Measurements from ENCODE around the gene MEF2C. TPM values are rescaled to one million over a fixed set of nuclear protein-coding genes. Genes with fewer than 3 reads are reported as not detected.
A peak's percentile ranks its signal among the peaks of the same experiment; 100 is the strongest.

Gene MEF2C
- total RNA-seq, 2 experiments from 2014 or later: 0.02 TPM

- POLR2A ChIA-PET: no interaction called here
- no peak overlapping the region for H3K27ac Mint-ChIP-seq
- H3K9me3 Mint-ChIP-seq: no peaks in the 10 kb centered on the region
- H3K4me1 Mint-ChIP-seq (ENCODE audit: low read depth): peaks cover 2% of the 10 kb centered on the region
- DNase-seq: no peak
- H3K36me3 Mint-ChIP-seq: no peaks in the 10 kb centered on the region
- peaks cover 13% of the 10 kb centered on the region for H3K27me3 Mint-ChIP-seq
- H3K4me3 Mint-ChIP-seq: no peak overlapping the region
- CTCF ChIA-PET: interaction anchor here (0.6 to 5.6 kb wide), 37 partner anchors 10 to 1875 kb away, joined by 3 to 53 read pairs (median 4); partner anchors contain the start of gene LYSMD3
- intact Hi-C loops (cut with micrococcal nuclease): loop anchor here (2.0 to 10.0 kb wide), 4 partner anchors 155 to 1802 kb away; partner anchors contain the start of gene MEF2C
Observed at GRCh38 chr5:88729829-88730182, 153.2 kb downstream of the MEF2C start.

- Mint-ChIP-seq H3K9me3 (no peaks in the 10 kb centered on the region), H3K4me3 (no peak overlapping the region), H3K36me3 (no peaks in the 10 kb centered on the region), H3K4me1 (ENCODE audit: low read depth) (peaks cover 2% of the 10 kb centered on the region), H3K27ac (no peak overlapping the region), H3K27me3 (peaks cover 13% of the 10 kb centered on the region)
- ChIA-PET POLR2A (no interaction called here), CTCF (interaction anchor here (0.7 to 5.6 kb wide), 46 partner anchors 11 to 1876 kb away, joined by 3 to 53 read pairs (median 4); partner anchors contain the start of gene LYSMD3)
- intact Hi-C loops (cut with micrococcal nuclease): loop anchor here (2.0 to 10.0 kb wide), 4 partner anchors 156 to 1803 kb away; partner anchors contain the start of gene MEF2C
- peak; percentile 62 for DNase-seq
Observed at GRCh38 chr5:88729084-88729828, 153.7 kb downstream of the MEF2C start.

- intact Hi-C loops (cut with micrococcal nuclease): loop anchor here (1.0 to 10.0 kb wide), 5 partner anchors 157 to 1804 kb away; partner anchors contain the start of gene MEF2C
- Mint-ChIP-seq H3K27ac (no peak overlapping the region), H3K36me3 (no peaks in the 10 kb centered on the region), H3K27me3 (peaks cover 16% of the 10 kb centered on the region), H3K4me3 (no peak overlapping the region), H3K9me3 (no peaks in the 10 kb centered on the region), H3K4me1 (ENCODE audit: low read depth) (no peaks in the 10 kb centered on the region)
- ChIA-PET POLR2A (no interaction called here), CTCF (interaction anchor here (0.6 to 5.6 kb wide), 21 partner anchors 10 to 1711 kb away, joined by 3 to 53 read pairs (median 3); no protein-coding TSS in a partner anchor)
- DNase-seq: no peak
Observed at GRCh38 chr5:88727705-88728313, 155.2 kb downstream of the MEF2C start.

- ChIA-PET POLR2A (no interaction called here), CTCF (interaction anchor here (1.4 to 4.5 kb wide), 3 partner anchors 9 to 945 kb away, joined by 5 to 37 read pairs (median 10); no protein-coding TSS in a partner anchor)
- H3K27me3 Mint-ChIP-seq: peaks cover 23% of the 10 kb centered on the region
- no peak for DNase-seq
- H3K4me3 Mint-ChIP-seq: no peak overlapping the region
- no peaks in the 10 kb centered on the region for H3K36me3 Mint-ChIP-seq
- no peaks in the 10 kb centered on the region for H3K9me3 Mint-ChIP-seq
- H3K4me1 Mint-ChIP-seq (ENCODE audit: low read depth): no peaks in the 10 kb centered on the region
- no peak overlapping the region for H3K27ac Mint-ChIP-seq
- intact Hi-C loops (cut with micrococcal nuclease): loop anchor here (5.0 to 10.0 kb wide), 3 partner anchors 159 to 1807 kb away; partner anchors contain the start of gene MEF2C
Observed at GRCh38 chr5:88725454-88725853, 157.5 kb downstream of the MEF2C start.

GRCh38 chr5:88724201-88724600 is 158.8 kb downstream of the MEF2C start:
- ChIA-PET POLR2A (no interaction called here), CTCF (interaction anchor here (0.6 to 4.5 kb wide), 4 partner anchors 10 to 944 kb away, joined by 3 to 37 read pairs (median 8); no protein-coding TSS in a partner anchor)
- Mint-ChIP-seq H3K4me3 (no peak overlapping the region), H3K4me1 (ENCODE audit: low read depth) (no peaks in the 10 kb centered on the region), H3K36me3 (no peaks in the 10 kb centered on the region), H3K27me3 (peaks cover 23% of the 10 kb centered on the region), H3K27ac (no peak overlapping the region), H3K9me3 (no peaks in the 10 kb centered on the region)
- no peak for DNase-seq
- intact Hi-C loops (cut with micrococcal nuclease): loop anchor here (1.0 to 10.0 kb wide), 2 partner anchors 161 to 943 kb away; partner anchors contain the start of gene MEF2C

GRCh38 chr5:88722546-88723073 is 160.4 kb downstream of the MEF2C start:
- Mint-ChIP-seq H3K4me1 (ENCODE audit: low read depth) (no peaks in the 10 kb centered on the region), H3K27me3 (peaks cover 28% of the 10 kb centered on the region), H3K4me3 (no peak overlapping the region), H3K27ac (no peak overlapping the region), H3K36me3 (no peaks in the 10 kb centered on the region), H3K9me3 (no peaks in the 10 kb centered on the region)
- no peak for DNase-seq
- ChIA-PET CTCF (interaction anchor here (1.3 kb wide), 1 partner anchor 941 kb away, joined by 4 read pairs; no protein-coding TSS in a partner anchor), POLR2A (no interaction called here)
- intact Hi-C loops (cut with micrococcal nuclease): loop anchor here (10.0 kb wide), 1 partner anchor 162 kb away; the partner anchor contains the start of gene MEF2C

- Mint-ChIP-seq H3K9me3 (no peaks in the 10 kb centered on the region), H3K27me3 (peaks cover 23% of the 10 kb centered on the region), H3K27ac (no peak overlapping the region), H3K36me3 (no peaks in the 10 kb centered on the region), H3K4me3 (no peak overlapping the region), H3K4me1 (ENCODE audit: low read depth) (no peaks in the 10 kb centered on the region)
- no peak for DNase-seq
- CTCF ChIA-PET: no interaction called here
- POLR2A ChIA-PET: no interaction called here
- intact Hi-C loops (cut with micrococcal nuclease): no loop called here
Observed at GRCh38 chr5:88719434-88719833, 163.6 kb downstream of the MEF2C start.

GRCh38 chr5:88718736-88719135 is 164.2 kb downstream of the MEF2C start:
- CTCF ChIA-PET: no interaction called here
- peaks cover 19% of the 10 kb centered on the region for H3K27me3 Mint-ChIP-seq

GRCh38 chr5:88716101-88716500 is 166.9 kb downstream of the MEF2C start:
- intact Hi-C loops (cut with micrococcal nuclease): no loop called here
- H3K27me3 Mint-ChIP-seq: peaks cover 16% of the 10 kb centered on the region
- no peaks in the 10 kb centered on the region for H3K9me3 Mint-ChIP-seq
- H3K27ac Mint-ChIP-seq: no peak overlapping the region
- no peak for DNase-seq
- ChIA-PET CTCF (no interaction called here), POLR2A (no interaction called here)
- no peaks in the 10 kb centered on the region for H3K4me1 Mint-ChIP-seq (ENCODE audit: low read depth)
- no peak overlapping the region for H3K4me3 Mint-ChIP-seq
- no peaks in the 10 kb centered on the region for H3K36me3 Mint-ChIP-seq

More at GRCh38 chr5:88718736-88719135, 164.2 kb downstream of the MEF2C start:
- no peak overlapping the region for H3K4me3 Mint-ChIP-seq
- H3K27ac Mint-ChIP-seq: no peak overlapping the region
- intact Hi-C loops (cut with micrococcal nuclease): no loop called here
- POLR2A ChIA-PET: no interaction called here
- no peaks in the 10 kb centered on the region for H3K4me1 Mint-ChIP-seq (ENCODE audit: low read depth)
- no peaks in the 10 kb centered on the region for H3K9me3 Mint-ChIP-seq
- no peaks in the 10 kb centered on the region for H3K36me3 Mint-ChIP-seq
- DNase-seq: no peak

GRCh38 chr5:88715503-88715902 is 167.5 kb downstream of the MEF2C start:
- peaks cover 16% of the 10 kb centered on the region for H3K27me3 Mint-ChIP-seq
- CTCF ChIA-PET: no interaction called here
- POLR2A ChIA-PET: no interaction called here
- H3K4me3 Mint-ChIP-seq: no peak overlapping the region
- H3K36me3 Mint-ChIP-seq: no peaks in the 10 kb centered on the region
- no peak overlapping the region for H3K27ac Mint-ChIP-seq
- no peaks in the 10 kb centered on the region for H3K9me3 Mint-ChIP-seq
- DNase-seq: no peak
- no peaks in the 10 kb centered on the region for H3K4me1 Mint-ChIP-seq (ENCODE audit: low read depth)
- intact Hi-C loops (cut with micrococcal nuclease): no loop called here

- CTCF ChIA-PET: interaction anchor here (1.5 to 2.1 kb wide), 2 partner anchors 14 to 932 kb away, joined by 5 to 10 read pairs; no protein-coding TSS in a partner anchor
Observed at GRCh38 chr5:88713818-88714217, 169.2 kb downstream of the MEF2C start.

More at GRCh38 chr5:88713818-88714217, 169.2 kb downstream of the MEF2C start:
- intact Hi-C loops (cut with micrococcal nuclease): no loop called here
- DNase-seq: no peak
- H3K4me1 Mint-ChIP-seq (ENCODE audit: low read depth): no peaks in the 10 kb centered on the region
- H3K9me3 Mint-ChIP-seq: no peaks in the 10 kb centered on the region
- peaks cover 23% of the 10 kb centered on the region for H3K27me3 Mint-ChIP-seq
- no peaks in the 10 kb centered on the region for H3K36me3 Mint-ChIP-seq
- H3K4me3 Mint-ChIP-seq: no peak overlapping the region
- H3K27ac Mint-ChIP-seq: no peak overlapping the region
- POLR2A ChIA-PET: no interaction called here

Data from activated CD4-positive, alpha-beta memory T cell treated with anti-CD3 and anti-CD28 coated beads for 36 hours (primary cell).